Measurements from ENCODE around the gene AKR1C1.
"Not testable (repeated sequence)": the region's sequence is repeated elsewhere in the genome, so short reads cannot be mapped to it uniquely, and the experiment has no call there.

GRCh38 chr10:4973294-4973693 lies 10.1 kb downstream of the AKR1C1 start:
- TF ChIP-seq EZH2 (IDR thresholded peaks at IDR 0.05); POLR2AphosphoS5 (IDR thresholded peaks at IDR 0.05; ENCODE audit: borderline replicate concordance, low read depth, low read length): not testable (repeated sequence)

Measured in SK-N-MC (cell line).